Measurements from ENCODE around the gene SDK2. TPM values are rescaled to one million over a fixed set of nuclear protein-coding genes. Genes with fewer than 3 reads are reported as not detected.
A peak's percentile ranks its signal among the peaks of the same experiment; 100 is the strongest.

The SDK2 gene
- total and polyA plus RNA-seq, 11 donors = 0.84 to 4.0 (median 2.6) TPM

DNA sequence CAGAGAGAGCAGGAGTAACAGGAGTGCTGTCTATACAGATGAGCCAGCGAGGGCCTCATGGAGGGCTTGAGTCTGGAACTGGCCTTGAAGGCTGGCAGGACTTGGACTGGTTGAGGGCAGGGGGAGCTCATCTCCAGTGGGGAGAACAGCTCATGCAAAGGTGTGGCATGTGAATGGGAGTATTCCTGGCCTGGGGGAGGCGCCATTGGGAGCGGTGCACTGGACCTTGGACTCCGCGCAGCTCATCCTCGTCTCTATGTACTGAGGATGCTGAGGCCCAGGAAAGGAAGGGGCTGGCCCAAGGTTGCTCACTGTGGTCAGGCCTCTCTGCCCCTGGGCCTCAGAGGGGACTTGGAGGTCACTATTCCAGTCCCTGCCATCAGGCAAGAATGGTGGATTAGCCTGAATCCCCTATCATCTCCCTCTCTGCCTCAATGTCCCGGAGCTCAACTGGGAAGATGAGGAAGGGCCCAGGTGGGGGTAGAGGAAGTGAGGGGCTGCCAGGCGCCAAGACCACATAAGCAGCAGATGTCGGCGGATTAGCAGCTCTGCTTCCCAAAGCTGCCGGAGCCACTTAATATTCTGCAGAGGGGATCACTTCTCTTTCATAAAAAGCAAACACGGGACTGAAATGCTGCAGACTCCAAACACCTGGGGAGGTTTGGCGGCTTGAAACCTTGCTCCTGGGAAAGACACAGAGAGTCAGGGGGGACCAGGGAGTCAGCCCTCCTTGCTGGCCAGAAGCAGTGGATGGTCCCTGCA, 88.9 kb downstream of the SDK2 start:
- DNase-seq = no peak
- 84 to 86% (median 85%) methylated on average over 13 of the region's 13 CpGs for WGBS, 4 donors
- Histone ChIP-seq H3K9me3 (no peaks in the 10 kb centered on the region), H3K4me3 (no peak overlapping the region), H3K4me1 (no peaks in the 10 kb centered on the region), H3K36me3 (no peaks in the 10 kb centered on the region), H3K27me3 (peaks cover 0 to 9% (median 0%) of the 10 kb centered on the region in 9 donors), H3K27ac (no peak overlapping the region)
- no peak for ATAC-seq
- intact Hi-C loops (cut with DNase I) = no loop called here
- TF ChIP-seq CTCF (IDR thresholded peaks at IDR 0.05) = no peak
- TF ChIP-seq POLR2A (IDR thresholded peaks at IDR 0.05) = no peak

DNA sequence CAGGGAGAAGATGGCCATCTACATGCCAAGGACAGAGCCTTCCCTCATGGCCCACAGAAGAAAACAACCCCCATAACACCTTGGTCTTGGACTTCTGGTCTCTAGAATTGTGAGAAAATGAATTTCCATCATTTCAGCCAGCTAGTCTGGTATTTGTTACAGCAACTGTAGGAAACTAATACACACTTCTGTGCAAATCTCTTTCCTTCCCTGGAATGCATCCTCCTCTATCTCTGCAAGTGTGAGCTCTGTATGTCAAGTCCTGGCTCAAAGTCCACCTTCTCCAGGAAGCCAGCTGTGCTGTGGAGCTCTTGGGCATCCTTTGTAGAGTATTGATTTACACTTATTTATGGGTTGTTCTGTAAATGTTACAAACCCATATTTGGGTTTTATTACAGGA, 89.7 kb downstream of the SDK2 start:
- Histone ChIP-seq H3K36me3 (no peaks in the 10 kb centered on the region), H3K27ac (no peak overlapping the region), H3K4me3 (no peak overlapping the region), H3K9me3 (no peaks in the 10 kb centered on the region), H3K4me1 (no peaks in the 10 kb centered on the region), H3K27me3 (peaks cover 0 to 9% (median 0%) of the 10 kb centered on the region in 9 donors)
- no peak for ATAC-seq
- intact Hi-C loops (cut with DNase I) = no loop called here
- no peak for DNase-seq
- TF ChIP-seq CTCF (IDR thresholded peaks at IDR 0.05) = no peak
- TF ChIP-seq POLR2A (IDR thresholded peaks at IDR 0.05) = no peak

DNA sequence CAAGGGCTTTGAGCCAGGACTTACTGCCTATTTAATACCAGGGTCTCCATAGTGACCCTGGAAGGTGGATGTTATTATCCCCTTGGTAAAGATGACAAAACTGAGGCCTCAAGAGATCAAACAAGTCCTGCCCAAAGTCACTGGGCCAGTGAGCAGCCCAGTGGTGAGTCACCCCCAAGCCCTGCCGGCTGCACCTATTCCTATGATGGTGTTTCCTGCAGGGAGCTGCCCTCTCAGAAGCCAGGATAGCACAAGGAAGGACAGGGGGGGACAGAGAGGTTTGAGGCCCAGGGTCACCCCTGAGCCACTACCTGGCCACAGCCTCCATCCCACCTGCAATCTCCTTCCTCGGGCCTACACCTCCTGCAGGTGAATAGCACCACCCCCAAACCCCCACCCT, 90.9 kb downstream of the SDK2 start:
- H3K4me3 ChIP-seq = no peak overlapping the region
- ATAC-seq (no peak), DNase-seq (no peak)
- H3K9me3 ChIP-seq = no peaks in the 10 kb centered on the region
- no peaks in the 10 kb centered on the region for H3K36me3 ChIP-seq
- 77 to 100% (median 86%) methylated on average over 2 of the region's 2 CpGs for WGBS, 4 donors
- peaks cover 0 to 9% (median 0%) of the 10 kb centered on the region in 9 donors for H3K27me3 ChIP-seq
- H3K27ac ChIP-seq = no peak overlapping the region
- TF ChIP-seq CTCF (IDR thresholded peaks at IDR 0.05) (no peak), POLR2A (IDR thresholded peaks at IDR 0.05) (no peak)
- peaks cover 0 to 7% (median 0%) of the 10 kb centered on the region in 12 donors for H3K4me1 ChIP-seq
- intact Hi-C loops (cut with DNase I) = no loop called here

GRCh38 chr17:73552300-73553048, 91.8 kb downstream of the SDK2 start:
- H3K27ac ChIP-seq = no peak overlapping the region
- peaks cover 0 to 9% (median 0%) of the 10 kb centered on the region in 9 donors for H3K27me3 ChIP-seq
- WGBS, 4 donors = 83 to 87% (median 86%) methylated on average over 30 of the region's 30 CpGs
- ATAC-seq = no peak
- H3K4me3 ChIP-seq = peak overlapping the region in 1 of 12 donors; percentile 23
- intact Hi-C loops (cut with DNase I) = no loop called here
- peak in 1 of 5 donors; percentile 39 for DNase-seq
- H3K4me1 ChIP-seq = peaks cover 0 to 7% (median 0%) of the 10 kb centered on the region in 12 donors
- TF ChIP-seq POLR2A (IDR thresholded peaks at IDR 0.05) (no peak), CTCF (IDR thresholded peaks at IDR 0.05) (no peak)
- no peaks in the 10 kb centered on the region for H3K36me3 ChIP-seq
- H3K9me3 ChIP-seq = no peaks in the 10 kb centered on the region
